Measurements from ENCODE around the gene MSH4. TPM values are rescaled to one million over a fixed set of nuclear protein-coding genes. Genes with fewer than 3 reads are reported as not detected.
"Not testable (repeated sequence)": the region's sequence is repeated elsewhere in the genome, so short reads cannot be mapped to it uniquely, and the experiment has no call there.

The MSH4 gene
- total and polyA plus RNA-seq, 2 donors from 2014 or later, result 0.41 TPM; not detected in 1

- Histone ChIP-seq H3K27ac (ENCODE audit: low read depth in 2 of 2, low read length in 2 of 2) (no peak overlapping the region), H3K27me3 (ENCODE audit: control insufficient read depth, insufficient read depth, low read length) (no peaks in the 10 kb centered on the region), H3K4me1 (ENCODE audit: control insufficient read depth in 2 of 3, insufficient read depth in 2 of 3, low read depth in 1 of 3, low read length in 3 of 3) (peaks cover 0 to 5% (median 2%) of the 10 kb centered on the region in 3 donors), H3K36me3 (ENCODE audit: control insufficient read depth in 2 of 3, insufficient read depth in 3 of 3, low read length in 3 of 3) (peaks cover 6 to 21% (median 16%) of the 10 kb centered on the region in 3 donors), H3K9ac (ENCODE audit: low read length in 3 of 3) (no peak overlapping the region), H3K9me3 (ENCODE audit: control insufficient read depth in 2 of 3, insufficient read depth in 1 of 3, low read length in 3 of 3) (no peaks in the 10 kb centered on the region), H3K4me3 (ENCODE audit: low read length in 3 of 3) (no peak overlapping the region)
- DNase-seq, result no peak
- intact Hi-C loops (cut with DNase I), result no loop called here
- TF ChIP-seq CTCF (IDR thresholded peaks at IDR 0.05; ENCODE audit: borderline replicate concordance, extremely low read depth, insufficient read depth), result no peak
- no peak for FAIRE-seq
These were observed 1.0 kb downstream of the MSH4 start for GRCh38 chr1:75797606-75798216.

GRCh38 chr1:75801480-75801879 lies 4.8 kb downstream of the MSH4 start:
- intact Hi-C loops (cut with DNase I); H3K4me1 ChIP-seq (ENCODE audit: control insufficient read depth in 2 of 3, insufficient read depth in 2 of 3, low read depth in 1 of 3, low read length in 3 of 3); H3K36me3 ChIP-seq (ENCODE audit: control insufficient read depth in 2 of 3, insufficient read depth in 3 of 3, low read length in 3 of 3); H3K4me3 ChIP-seq (ENCODE audit: low read length in 3 of 3); H3K9ac ChIP-seq (ENCODE audit: low read length in 3 of 3); H3K9me3 ChIP-seq (ENCODE audit: control insufficient read depth in 2 of 3, insufficient read depth in 1 of 3, low read length in 3 of 3); DNase-seq; H3K27me3 ChIP-seq (ENCODE audit: control insufficient read depth, insufficient read depth, low read length); FAIRE-seq; H3K27ac ChIP-seq (ENCODE audit: low read depth in 2 of 2, low read length in 2 of 2): not testable (repeated sequence)

GRCh38 chr1:75808921-75809320 lies 12.2 kb downstream of the MSH4 start:
- Histone ChIP-seq H3K9me3 (ENCODE audit: control insufficient read depth in 2 of 3, insufficient read depth in 1 of 3, low read length in 3 of 3) (no peaks in the 10 kb centered on the region), H3K36me3 (ENCODE audit: control insufficient read depth in 2 of 3, insufficient read depth in 3 of 3, low read length in 3 of 3) (no peaks in the 10 kb centered on the region), H3K27ac (ENCODE audit: low read depth in 2 of 2, low read length in 2 of 2) (no peak overlapping the region), H3K4me3 (ENCODE audit: low read length in 3 of 3) (no peak overlapping the region), H3K4me1 (ENCODE audit: control insufficient read depth in 2 of 3, insufficient read depth in 2 of 3, low read depth in 1 of 3, low read length in 3 of 3) (no peaks in the 10 kb centered on the region), H3K27me3 (ENCODE audit: control insufficient read depth, insufficient read depth, low read length) (no peaks in the 10 kb centered on the region), H3K9ac (ENCODE audit: low read length in 3 of 3) (no peak overlapping the region)
- intact Hi-C loops (cut with DNase I), result no loop called here
- TF ChIP-seq CTCF (IDR thresholded peaks at IDR 0.05; ENCODE audit: borderline replicate concordance, extremely low read depth, insufficient read depth), result no peak
- FAIRE-seq (no peak), DNase-seq (no peak)

GRCh38 chr1:75810113-75810512 lies 13.4 kb downstream of the MSH4 start:
- H3K27me3 ChIP-seq (ENCODE audit: control insufficient read depth, insufficient read depth, low read length); H3K27ac ChIP-seq (ENCODE audit: low read depth in 2 of 2, low read length in 2 of 2); H3K36me3 ChIP-seq (ENCODE audit: control insufficient read depth in 2 of 3, insufficient read depth in 3 of 3, low read length in 3 of 3); FAIRE-seq; DNase-seq; H3K4me3 ChIP-seq (ENCODE audit: low read length in 3 of 3); intact Hi-C loops (cut with DNase I); H3K9ac ChIP-seq (ENCODE audit: low read length in 3 of 3); H3K9me3 ChIP-seq (ENCODE audit: control insufficient read depth in 2 of 3, insufficient read depth in 1 of 3, low read length in 3 of 3); H3K4me1 ChIP-seq (ENCODE audit: control insufficient read depth in 2 of 3, insufficient read depth in 2 of 3, low read depth in 1 of 3, low read length in 3 of 3): not testable (repeated sequence)

Measured in kidney (tissue), 14 donors.